GM12864 (cell line): ENCODE measurements around the gene MAPKAPK2.
A peak's percentile ranks its signal among the peaks of the same experiment; 100 is the strongest.

ENCODE experiments used
- DNase-seq: peaks from one replicate; pipeline ENCODE4 v3.0.0-alpha.2; 2011; ENCODE audit warnings: low read depth
- H3K4me3 ChIP-seq: 2 replicates; pipeline ENCODE4 v1.5.1; 2011; ENCODE audit warnings: mild to moderate bottlenecking, low read depth, low read length, control low read depth
- CTCF ChIP-seq: IDR thresholded peaks from 2 replicates; pipeline ENCODE4 v1.5.1; 2011; ENCODE audit warnings: low read depth, mild to moderate bottlenecking, moderate library complexity, low read length, control low read depth, inconsistent platforms; ENCODE audit errors: missing control alignments

The MAPKAPK2 gene

GRCh38 chr1:206738370-206739366 is 54.0 kb downstream of the MAPKAPK2 start:
- no peak for TF ChIP-seq CTCF
- DNase-seq: no peak
- H3K4me3 ChIP-seq: no peak overlapping the region; the same call in 1 of the 2 replicates

- TF ChIP-seq CTCF: no peak
- no peak overlapping the region for H3K4me3 ChIP-seq
- DNase-seq: peak; percentile 99
Observed at GRCh38 chr1:206739411-206740076, 54.8 kb downstream of the MAPKAPK2 start.

- no peak overlapping the region for H3K4me3 ChIP-seq
- TF ChIP-seq CTCF: no peak
- DNase-seq: no peak
Observed at GRCh38 chr1:206741142-206741701, 56.5 kb downstream of the MAPKAPK2 start.

GRCh38 chr1:206742719-206743383 is 58.1 kb downstream of the MAPKAPK2 start:
- TF ChIP-seq CTCF: no peak
- no peak for DNase-seq
- no peak overlapping the region for H3K4me3 ChIP-seq

- H3K4me3 ChIP-seq: no peak overlapping the region
- no peak for DNase-seq
- no peak for TF ChIP-seq CTCF
Observed at GRCh38 chr1:206744683-206745082, 60.0 kb downstream of the MAPKAPK2 start.

GRCh38 chr1:206745301-206745700 is 60.6 kb downstream of the MAPKAPK2 start:
- DNase-seq: no peak
- H3K4me3 ChIP-seq: no peak overlapping the region
- no peak for TF ChIP-seq CTCF
